ENCODE results near the gene NFATC2.

Gene NFATC2

DNA sequence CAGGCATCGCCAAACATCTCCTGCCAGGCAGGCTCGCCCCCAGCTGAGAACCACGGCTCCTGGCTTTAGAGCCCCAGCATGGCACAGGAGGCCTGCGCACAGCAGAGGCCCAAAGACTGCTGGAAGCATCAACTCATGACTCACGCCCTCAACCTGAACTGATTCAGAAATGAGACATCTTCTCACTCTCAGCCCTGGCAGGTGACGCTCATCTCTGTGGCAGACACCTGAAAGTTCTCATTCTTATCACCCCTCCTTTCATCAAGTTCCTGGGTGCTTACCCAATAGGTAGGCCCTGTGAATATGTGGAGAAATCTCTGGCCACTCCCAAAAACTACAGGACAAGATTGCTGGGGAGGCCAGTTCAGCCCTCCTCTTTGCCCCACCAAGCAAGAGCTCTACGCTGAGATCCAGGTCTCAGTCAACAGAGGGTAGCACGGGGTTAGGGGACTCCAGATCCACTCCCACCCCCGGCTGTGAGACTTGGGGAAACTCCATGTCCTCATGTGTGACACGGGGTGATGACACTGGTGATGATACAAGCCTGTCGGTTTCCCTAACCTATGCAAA, 11.3 kb downstream of the NFATC2 start:
- TF ChIP-seq CTCF (IDR thresholded peaks at IDR 0.05; ENCODE audit: borderline replicate concordance, insufficient read depth, low read depth, low read length), result no peak
- no peak overlapping the region for H3K4me3 ChIP-seq (ENCODE audit: low read depth, low read length)

- H3K4me3 ChIP-seq (ENCODE audit: low read depth, low read length), result no peak overlapping the region
- no peak for TF ChIP-seq CTCF (IDR thresholded peaks at IDR 0.05; ENCODE audit: borderline replicate concordance, insufficient read depth, low read depth, low read length)
These were observed 12.8 kb downstream of the NFATC2 start for GRCh38 chr20:51529758-51530157.

DNA sequence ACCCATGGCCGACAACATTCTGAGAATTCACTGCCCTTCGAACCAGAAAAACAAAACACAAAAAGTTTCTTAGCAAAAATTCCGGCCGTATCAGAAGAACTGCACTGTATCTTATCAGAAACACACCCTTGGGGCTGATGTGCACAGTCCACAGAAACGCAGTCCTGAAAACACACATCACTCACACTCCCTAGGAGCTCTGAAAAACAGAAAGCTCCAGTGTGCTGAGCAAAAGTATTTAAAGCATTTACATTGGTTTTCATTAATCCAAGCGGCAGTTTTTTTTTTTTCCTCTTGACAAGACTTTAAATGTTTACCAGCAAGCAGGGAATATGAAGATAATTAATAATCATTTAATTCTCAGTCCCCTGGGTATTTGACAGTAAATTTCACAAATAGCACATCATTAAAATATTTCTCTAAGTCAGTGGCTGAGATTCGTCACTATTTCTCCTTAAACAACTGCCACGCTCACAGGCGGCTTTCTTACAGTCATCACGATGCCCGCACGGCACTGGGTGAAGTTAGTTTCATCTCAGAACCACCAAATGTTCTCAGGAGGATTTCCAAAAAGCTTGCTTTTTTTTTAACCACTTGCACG, 13.3 kb downstream of the NFATC2 start:
- H3K4me3 ChIP-seq (ENCODE audit: low read depth, low read length), result no peak overlapping the region
- no peak for TF ChIP-seq CTCF (IDR thresholded peaks at IDR 0.05; ENCODE audit: borderline replicate concordance, insufficient read depth, low read depth, low read length)

DNA sequence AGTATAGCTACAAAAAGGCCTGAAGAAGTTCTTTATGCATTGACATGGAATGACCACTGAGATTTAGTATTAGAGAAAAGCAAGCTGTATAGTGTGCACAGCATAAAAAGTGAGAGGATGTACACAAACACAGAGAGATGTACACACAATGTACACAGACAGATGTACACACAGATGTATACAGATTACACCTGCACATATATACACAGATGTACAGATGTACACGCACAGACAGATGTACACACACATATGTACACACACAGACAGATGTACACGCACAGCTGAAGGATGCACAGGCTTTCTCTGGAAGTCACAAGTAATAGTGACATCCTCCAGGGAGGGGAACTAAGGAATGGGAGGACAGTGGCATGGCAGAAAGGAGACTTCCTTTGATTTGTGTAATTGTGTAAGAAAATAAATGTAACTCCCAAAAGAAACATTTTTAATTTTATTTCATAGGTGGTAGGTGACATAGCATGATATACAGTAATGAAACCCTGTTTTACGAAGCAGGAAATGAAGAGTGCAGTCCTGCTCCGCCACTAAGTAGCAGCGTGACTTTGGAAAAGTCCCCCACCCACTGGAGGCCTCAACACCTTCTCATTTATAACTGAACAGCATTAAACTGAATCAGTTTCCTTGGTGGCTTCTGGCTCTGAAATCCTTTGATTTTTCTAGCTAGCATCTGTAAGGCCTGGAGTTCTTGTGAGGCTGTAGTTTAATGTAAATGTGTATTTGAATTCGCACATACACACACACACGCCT, 14.1 kb downstream of the NFATC2 start:
- TF ChIP-seq CTCF (IDR thresholded peaks at IDR 0.05; ENCODE audit: borderline replicate concordance, insufficient read depth, low read depth, low read length), result no peak
- H3K4me3 ChIP-seq (ENCODE audit: low read depth, low read length), result no peak overlapping the region

- TF ChIP-seq CTCF (IDR thresholded peaks at IDR 0.05; ENCODE audit: borderline replicate concordance, insufficient read depth, low read depth, low read length), result no peak
- no peak overlapping the region for H3K4me3 ChIP-seq (ENCODE audit: low read depth, low read length)
These were observed 15.8 kb downstream of the NFATC2 start for GRCh38 chr20:51526754-51527153.

DNA sequence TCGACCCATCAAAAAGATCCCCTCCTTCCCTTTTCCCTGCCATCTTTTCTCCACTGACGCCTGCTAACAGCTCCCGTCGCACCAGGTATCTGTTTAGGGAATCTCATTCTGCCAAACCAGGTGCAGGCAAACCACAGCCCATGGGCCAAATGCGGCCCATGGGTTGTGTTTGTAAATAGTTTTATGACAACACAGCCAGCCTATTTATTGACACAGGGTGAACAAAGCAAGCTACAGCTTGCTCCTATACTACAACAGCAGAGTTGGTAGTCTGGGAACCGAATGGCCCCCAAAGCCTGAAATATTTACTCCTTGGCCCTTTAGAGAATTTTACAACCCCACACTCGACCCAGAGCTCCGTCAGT, 16.4 kb downstream of the NFATC2 start:
- H3K4me3 ChIP-seq (ENCODE audit: low read depth, low read length), result peak overlapping the region; percentile 21
- no peak for TF ChIP-seq CTCF (IDR thresholded peaks at IDR 0.05; ENCODE audit: borderline replicate concordance, insufficient read depth, low read depth, low read length)

Measured in GM12875 (cell line).